Endothelial cell of umbilical vein (primary cell): ENCODE results near the gene HLA-DQA1.

ENCODE experiments used
- CTCF ChIP-seq, 2 donors: IDR thresholded peaks; 1 replicate in 1 of 2; 2 replicates in 1 of 2; pipeline ENCODE4 v1.5.1; 2011; ENCODE audit warnings: low read length in 2 of 2, mild to moderate bottlenecking in 2 of 2, moderate library complexity in 2 of 2, control low read depth in 1 of 2, inconsistent platforms in 1 of 2, low read depth in 1 of 2; ENCODE audit not compliant: insufficient read depth in 1 of 2; ENCODE audit errors: extremely low read depth in 1 of 2
- EZH2 ChIP-seq: IDR thresholded peaks from 2 replicates; pipeline ENCODE4 v1.6.1; 2012; ENCODE audit warnings: borderline replicate concordance, low read depth, mild to moderate bottlenecking, moderate library complexity, low read length, inconsistent platforms; ENCODE audit not compliant: severe bottlenecking
- JUN ChIP-seq: IDR thresholded peaks from 2 replicates; pipeline ENCODE4 v1.6.1; 2011; ENCODE audit warnings: borderline replicate concordance, low read depth; ENCODE audit not compliant: insufficient read length, insufficient read depth
- POLR2A ChIP-seq: IDR thresholded peaks from 2 replicates; pipeline ENCODE4 v1.6.1; 2012; ENCODE audit warnings: low read depth, mild to moderate bottlenecking, control low read depth, low read length
- POLR2AphosphoS5 ChIP-seq: IDR thresholded peaks from 2 replicates; pipeline ENCODE4 v1.6.1; 2012; ENCODE audit warnings: low read depth, mild to moderate bottlenecking, control low read depth, low read length, moderate library complexity; ENCODE audit not compliant: insufficient read depth
- TF ChIP-seq, protein P1 (sequence below): IDR thresholded peaks from 2 replicates; pipeline ENCODE4 v1.6.1; 2011; ENCODE audit not compliant: insufficient read depth, insufficient read length

- no peak for TF ChIP-seq EZH2
- no peak for TF ChIP-seq CTCF (IDR thresholded peaks at IDR 0.05; ENCODE audit: extremely low read depth in 1 of 2, insufficient read depth in 1 of 2, low read depth in 1 of 2, low read length in 2 of 2)
- TF ChIP-seq POLR2AphosphoS5 = no peak
- no peak for TF ChIP-seq POLR2A
- TF ChIP-seq, protein P1, sequence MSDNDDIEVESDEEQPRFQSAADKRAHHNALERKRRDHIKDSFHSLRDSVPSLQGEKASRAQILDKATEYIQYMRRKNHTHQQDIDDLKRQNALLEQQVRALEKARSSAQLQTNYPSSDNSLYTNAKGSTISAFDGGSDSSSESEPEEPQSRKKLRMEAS = no peak
- no peak for TF ChIP-seq JUN
These were observed 9.4 kb upstream of the HLA-DQA1 start for GRCh38 chr6:32627831-32628230.
